Large intestine (tissue), 3 donors: ENCODE measurements around the gene AP3S2. TPM values are rescaled to one million over a fixed set of nuclear protein-coding genes. Genes with fewer than 3 reads are reported as not detected.

Experiments used
- DNase-seq, 2 donors: peaks; one replicate each; pipeline versions ENCODE4 v3.0.0 to v3.0.0-alpha.2; 2013
- H3K27ac ChIP-seq: one replicate; pipeline ENCODE4 v1.5.1; 2013; ENCODE audit warnings: low read length
- H3K27me3 ChIP-seq: 2 replicates; pipeline ENCODE4 v1.6.1; 2013; ENCODE audit warnings: low read length; ENCODE audit not compliant: control insufficient read depth, insufficient read depth
- H3K36me3 ChIP-seq: 2 replicates; pipeline ENCODE4 v1.6.1; 2013; ENCODE audit warnings: low read length; ENCODE audit not compliant: control insufficient read depth, insufficient read depth
- H3K4me1 ChIP-seq: one replicate; pipeline ENCODE4 v1.6.1; 2013; ENCODE audit warnings: low read length; ENCODE audit not compliant: control insufficient read depth, insufficient read depth
- H3K4me3 ChIP-seq: one replicate; pipeline ENCODE4 v1.5.1; 2013; ENCODE audit warnings: low read length
- H3K9me3 ChIP-seq: one replicate; pipeline ENCODE4 v1.6.1; 2013; ENCODE audit warnings: mild to moderate bottlenecking, low read depth, low read length, moderate library complexity; ENCODE audit not compliant: control insufficient read depth
- WGBS: methylation state at CpG from one replicate; pipeline ENCODE4 v1.1.5; 2013; ENCODE audit warnings: low lambda C conversion rate; ENCODE audit not compliant: insufficient coverage; 5-methylcytosine and 5-hydroxymethylcytosine counted together
- polyA plus RNA-seq: library from polyadenylated mRNA; unstranded; fragments of 120-200 nt; gene quantifications from one replicate; pipeline ENCODE4 v1.2.1, GENCODE V29; 2013

The AP3S2 gene
- polyA plus RNA-seq, 1 donor: 26.1 TPM

DNA sequence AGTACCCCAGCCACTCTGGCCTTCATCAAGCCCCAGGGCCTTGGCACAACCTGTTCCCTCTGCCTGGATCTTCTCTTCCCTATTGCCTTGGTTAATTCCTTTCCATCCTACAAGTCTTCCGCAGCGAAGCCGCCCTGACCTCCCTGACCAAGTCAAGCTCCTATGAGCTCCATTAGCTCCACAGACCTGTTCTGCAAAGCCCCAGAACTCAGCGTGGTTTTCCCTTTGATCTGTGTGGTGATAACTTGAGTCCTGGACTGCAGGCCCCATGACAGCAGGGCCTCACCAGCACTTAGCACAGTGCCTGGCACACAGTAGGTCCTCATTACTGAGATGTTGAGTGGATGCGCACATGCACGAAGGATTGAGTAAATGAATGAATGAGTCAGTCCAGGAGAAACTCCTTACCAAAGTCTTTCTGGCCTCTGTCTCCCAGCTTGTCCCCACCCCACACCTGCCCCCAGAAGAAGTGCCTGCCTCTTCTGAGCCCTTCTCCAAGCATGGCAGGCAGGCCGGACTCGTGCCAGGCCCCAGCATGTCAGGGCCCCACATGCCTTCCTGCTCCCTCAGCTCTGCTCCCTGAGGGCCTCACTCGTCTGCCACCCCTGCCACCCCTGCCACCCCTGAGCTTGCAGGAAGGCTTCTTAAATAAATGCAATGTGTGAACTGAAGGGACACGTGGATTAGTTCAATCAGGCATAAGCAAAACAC is 85.5 kb downstream of the AP3S2 start:
- WGBS: 100% methylated on average over 2 of the region's 10 CpGs
- peaks cover 24% of the 10 kb centered on the region for H3K36me3 ChIP-seq
- H3K4me1 ChIP-seq: peaks cover 52% of the 10 kb centered on the region
- H3K4me3 ChIP-seq: no peak overlapping the region
- no peaks in the 10 kb centered on the region for H3K27me3 ChIP-seq
- DNase-seq: no peak
- no peak overlapping the region for H3K27ac ChIP-seq
- no peaks in the 10 kb centered on the region for H3K9me3 ChIP-seq

DNA sequence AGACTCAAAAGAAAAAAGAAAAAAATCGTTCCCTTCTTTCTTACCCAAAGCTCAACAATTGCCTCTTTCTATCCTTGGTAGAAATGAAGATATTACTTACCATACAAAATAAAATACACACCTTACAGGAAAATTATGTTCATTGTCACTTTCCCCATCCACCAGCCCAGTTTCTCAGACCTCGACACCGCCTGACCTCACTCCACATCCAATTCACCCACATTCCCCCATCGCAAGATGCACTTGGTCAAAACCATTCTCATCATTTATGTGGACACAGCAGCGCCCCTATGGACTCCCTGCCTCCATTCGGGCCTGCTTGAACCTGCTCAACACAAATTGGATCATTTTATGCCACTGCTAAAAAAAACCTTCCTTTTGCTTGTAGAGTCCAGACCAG is 86.1 kb downstream of the AP3S2 start:
- H3K4me3 ChIP-seq: no peak overlapping the region
- H3K27ac ChIP-seq: peak overlapping the region; percentile 93
- H3K4me1 ChIP-seq: peaks cover 52% of the 10 kb centered on the region
- no peak for DNase-seq
- H3K9me3 ChIP-seq: no peaks in the 10 kb centered on the region
- peaks cover 30% of the 10 kb centered on the region for H3K36me3 ChIP-seq
- no peaks in the 10 kb centered on the region for H3K27me3 ChIP-seq
- no CpG with 5 or more reads among the region's 6 CpGs for WGBS

DNA sequence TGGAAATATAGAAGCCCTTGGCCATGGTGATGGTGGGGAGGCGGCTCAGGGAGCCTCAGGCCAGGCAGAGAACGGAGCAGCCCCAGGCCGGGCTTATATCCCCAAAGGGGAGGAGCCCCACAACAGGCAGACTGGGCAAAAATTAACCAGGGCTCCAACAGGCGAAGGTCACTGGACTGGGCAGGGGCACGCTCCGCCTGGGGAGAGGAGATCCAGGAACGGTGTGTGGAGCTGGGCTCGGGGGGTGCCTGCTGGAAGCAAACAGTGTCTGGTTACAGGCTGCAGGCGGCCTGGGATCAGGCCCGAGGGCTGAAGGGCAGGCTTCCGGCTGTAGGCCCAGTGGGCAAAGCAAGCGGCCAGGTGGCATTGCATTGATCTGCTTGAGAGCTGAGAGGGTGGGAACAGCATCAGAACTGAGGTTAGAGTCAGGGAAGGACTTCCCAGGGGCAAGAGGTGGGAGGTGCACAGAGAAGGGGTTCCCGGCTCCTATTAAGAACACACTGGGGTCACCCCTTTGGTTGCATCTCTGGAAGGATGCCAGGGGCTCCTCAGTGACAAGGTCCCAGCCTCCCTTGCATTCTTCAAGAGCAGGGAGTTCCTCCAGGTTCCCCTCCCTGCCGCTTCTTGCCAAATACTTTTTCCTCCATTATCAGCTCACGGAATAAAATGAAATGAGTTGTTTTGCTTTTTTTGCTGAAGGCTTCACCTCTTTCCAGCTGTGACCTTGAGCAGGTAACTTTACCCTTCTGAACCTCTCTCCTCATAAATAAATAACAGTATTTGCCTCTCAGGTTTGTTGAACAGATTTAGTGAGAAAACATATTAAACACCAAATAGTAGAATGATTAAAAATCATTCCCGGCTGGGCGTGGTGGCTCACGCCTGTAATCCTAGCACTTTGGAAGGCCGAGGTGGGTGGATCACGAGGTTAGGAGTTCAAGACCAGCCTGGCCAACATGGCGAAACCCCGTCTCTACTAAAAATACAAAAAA is 86.9 kb downstream of the AP3S2 start:
- no peaks in the 10 kb centered on the region for H3K9me3 ChIP-seq
- H3K4me1 ChIP-seq: peaks cover 52% of the 10 kb centered on the region
- WGBS: 60% methylated on average over 1 of the region's 22 CpGs
- DNase-seq: peak; percentile 81 to 93
- H3K27ac ChIP-seq: peak overlapping the region; percentile 93
- peaks cover 38% of the 10 kb centered on the region for H3K36me3 ChIP-seq
- no peaks in the 10 kb centered on the region for H3K27me3 ChIP-seq
- H3K4me3 ChIP-seq: peak overlapping the region; percentile 94

DNA sequence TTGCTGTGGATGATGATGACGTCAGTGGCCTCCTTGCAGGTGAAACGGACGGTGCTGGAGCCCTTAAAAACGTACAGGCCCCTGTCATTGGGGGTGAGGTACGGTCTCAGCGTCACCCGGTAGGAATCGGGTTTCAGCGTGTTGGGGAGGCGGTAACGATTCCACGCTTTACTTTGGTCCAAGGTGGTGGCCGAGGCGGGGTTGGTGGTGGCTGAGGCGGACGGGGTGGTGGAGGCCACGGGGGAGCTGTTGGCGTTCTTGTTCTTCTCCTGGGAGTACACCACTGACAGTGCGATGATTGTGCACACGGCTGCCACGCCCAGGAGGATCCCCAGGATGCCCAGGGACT is 87.6 kb downstream of the AP3S2 start:
- DNase-seq: no peak
- Histone ChIP-seq H3K4me1 (peaks cover 56% of the 10 kb centered on the region), H3K27me3 (no peaks in the 10 kb centered on the region), H3K9me3 (no peaks in the 10 kb centered on the region), H3K36me3 (peaks cover 45% of the 10 kb centered on the region), H3K4me3 (peak overlapping the region; percentile 94), H3K27ac (peak overlapping the region; percentile 93)
- no CpG with 5 or more reads among the region's 21 CpGs for WGBS

DNA sequence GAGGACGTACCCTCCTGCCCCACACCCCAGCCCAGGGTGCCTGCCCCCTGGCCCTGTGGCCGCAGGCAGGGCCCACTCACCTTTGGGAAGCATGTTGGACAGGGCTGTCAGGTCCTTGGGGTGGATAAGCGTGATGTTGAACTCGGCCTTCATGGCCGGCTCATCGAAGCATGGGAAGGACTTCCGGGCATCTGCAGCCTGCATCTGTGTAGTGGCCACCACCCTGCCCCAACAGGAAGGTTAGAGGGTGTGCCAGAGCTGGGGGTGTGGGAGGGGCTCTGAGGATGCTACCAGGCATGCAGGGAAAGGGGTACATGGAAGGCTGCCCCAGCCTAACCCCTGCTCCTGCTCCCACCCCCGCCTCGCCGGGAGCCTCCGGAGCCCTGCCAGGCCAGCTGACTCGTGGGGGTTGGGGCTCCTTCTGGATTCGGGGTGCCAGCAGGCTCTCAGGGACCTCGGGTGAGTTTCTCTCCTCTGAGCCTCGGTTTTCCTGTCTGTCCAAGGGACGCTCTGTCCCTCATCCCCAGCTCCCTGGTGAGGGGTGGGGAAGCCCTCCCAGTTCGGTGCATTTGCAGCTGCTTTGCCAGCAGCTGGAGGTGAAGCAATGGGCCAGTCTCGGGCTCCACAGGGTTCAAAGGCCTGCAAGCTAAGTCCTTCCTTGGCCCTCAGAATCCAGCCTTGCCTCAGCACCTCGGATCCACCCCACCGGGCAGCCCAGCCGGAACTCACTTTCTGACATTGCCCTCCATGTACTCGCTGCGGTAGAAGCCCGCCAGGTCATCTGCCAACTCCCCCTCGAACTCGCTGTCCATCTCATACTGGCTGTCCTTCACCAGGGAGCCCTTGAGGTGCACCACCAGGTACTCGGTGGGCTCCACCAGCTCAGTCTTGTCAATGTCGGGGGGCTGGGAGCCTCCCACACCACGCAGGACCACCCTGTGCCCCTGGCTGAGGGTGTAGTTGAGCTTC is 88.3 kb downstream of the AP3S2 start:
- WGBS: no CpG with 5 or more reads among the region's 29 CpGs
- H3K27ac ChIP-seq: peak overlapping the region; percentile 93
- peaks cover 61% of the 10 kb centered on the region for H3K4me1 ChIP-seq
- H3K27me3 ChIP-seq: no peaks in the 10 kb centered on the region
- H3K4me3 ChIP-seq: peak overlapping the region; percentile 94
- peaks cover 51% of the 10 kb centered on the region for H3K36me3 ChIP-seq
- H3K9me3 ChIP-seq: no peaks in the 10 kb centered on the region
- DNase-seq: no peak

DNA sequence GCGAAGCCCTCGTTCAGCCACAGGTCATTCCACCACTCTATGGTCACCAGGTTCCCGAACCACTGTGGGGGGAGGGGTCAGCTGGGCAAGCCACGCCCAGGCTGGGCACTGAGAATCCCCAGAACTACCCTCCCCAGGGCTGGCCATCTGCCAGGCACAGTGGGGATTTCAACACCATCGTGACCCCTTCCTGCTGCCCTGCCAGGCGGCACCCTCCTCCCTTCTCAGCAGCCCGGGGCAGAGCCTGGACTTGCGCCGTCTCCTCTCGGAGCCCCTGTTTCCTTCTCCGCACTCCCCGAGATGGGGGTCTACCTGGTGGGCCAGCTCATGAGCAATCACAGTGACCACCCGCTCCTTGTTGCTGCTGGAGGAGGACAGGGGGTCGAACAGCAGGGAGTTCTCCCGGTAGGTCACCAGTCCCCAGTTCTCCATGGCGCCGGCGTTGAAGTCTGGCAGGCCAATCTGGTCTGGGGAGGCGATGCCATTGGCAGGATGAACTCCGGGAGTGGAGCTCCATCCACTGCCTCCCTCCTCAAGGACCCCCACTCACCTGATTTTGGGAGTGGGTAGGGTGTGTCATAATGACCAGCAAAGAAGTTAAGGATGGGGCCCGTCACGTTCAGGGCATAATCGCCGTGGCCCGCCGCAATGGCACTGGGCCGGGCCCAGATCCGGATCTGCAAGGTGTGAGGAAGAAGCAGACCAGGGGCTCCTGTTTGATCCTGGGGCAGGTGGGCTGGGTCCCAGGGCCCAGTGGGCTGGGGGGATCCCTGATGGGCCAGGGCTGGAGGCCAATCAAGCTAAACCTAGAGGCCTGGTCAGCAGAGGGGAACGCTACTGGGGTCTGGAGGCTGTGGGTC is 89.6 kb downstream of the AP3S2 start:
- no peaks in the 10 kb centered on the region for H3K27me3 ChIP-seq
- peak overlapping the region; percentile 94 for H3K4me3 ChIP-seq
- WGBS: no CpG with 5 or more reads among the region's 29 CpGs
- H3K27ac ChIP-seq: peak overlapping the region; percentile 93
- peaks cover 61% of the 10 kb centered on the region for H3K4me1 ChIP-seq
- H3K9me3 ChIP-seq: no peaks in the 10 kb centered on the region
- DNase-seq: no peak
- peaks cover 63% of the 10 kb centered on the region for H3K36me3 ChIP-seq

DNA sequence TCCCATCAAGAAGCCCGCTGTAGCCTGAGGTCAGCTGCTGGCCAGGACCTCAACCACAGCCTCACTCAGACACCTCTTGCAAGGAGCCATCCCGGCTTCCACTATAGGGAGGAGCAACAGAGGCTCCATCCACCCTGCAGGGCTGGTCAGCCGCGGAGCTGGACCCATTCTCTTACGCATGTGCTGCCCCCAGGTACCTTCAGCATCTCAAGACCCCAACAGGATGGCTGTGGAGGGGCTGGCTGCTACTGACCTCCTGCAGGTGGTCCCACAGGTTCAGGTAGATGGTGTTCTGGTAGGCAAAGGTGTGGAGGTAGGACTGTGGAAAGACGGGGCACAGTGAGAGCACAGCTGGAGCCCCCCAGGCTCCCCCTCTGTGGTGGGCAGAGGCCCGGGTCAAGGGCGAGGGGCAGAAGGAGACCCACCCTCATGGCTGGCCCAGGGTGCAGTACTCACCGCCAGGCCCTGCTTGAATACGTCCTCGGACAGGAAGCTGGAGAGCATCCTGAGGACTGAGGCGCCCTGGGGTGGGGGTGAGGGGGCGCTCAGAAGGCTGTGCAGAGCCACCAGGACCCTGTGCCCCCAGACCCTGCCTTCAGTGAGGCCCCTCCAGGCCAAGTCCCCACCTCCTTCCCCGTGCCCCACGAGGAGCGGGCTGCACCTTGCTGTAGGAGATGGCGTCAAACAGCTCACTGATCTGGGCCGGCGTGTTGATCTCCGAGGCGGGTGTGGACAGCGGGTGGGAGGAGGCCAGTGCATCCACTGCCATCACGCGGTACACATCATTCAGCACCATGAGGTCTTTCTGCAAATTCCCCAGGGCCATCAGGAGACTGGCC is 90.6 kb downstream of the AP3S2 start:
- peaks cover 71% of the 10 kb centered on the region for H3K36me3 ChIP-seq
- peak overlapping the region; percentile 93 for H3K27ac ChIP-seq
- H3K4me3 ChIP-seq: peak overlapping the region; percentile 94
- no peaks in the 10 kb centered on the region for H3K27me3 ChIP-seq
- DNase-seq: no peak
- WGBS: no CpG with 5 or more reads among the region's 24 CpGs
- H3K9me3 ChIP-seq: no peaks in the 10 kb centered on the region
- H3K4me1 ChIP-seq: peaks cover 53% of the 10 kb centered on the region

DNA sequence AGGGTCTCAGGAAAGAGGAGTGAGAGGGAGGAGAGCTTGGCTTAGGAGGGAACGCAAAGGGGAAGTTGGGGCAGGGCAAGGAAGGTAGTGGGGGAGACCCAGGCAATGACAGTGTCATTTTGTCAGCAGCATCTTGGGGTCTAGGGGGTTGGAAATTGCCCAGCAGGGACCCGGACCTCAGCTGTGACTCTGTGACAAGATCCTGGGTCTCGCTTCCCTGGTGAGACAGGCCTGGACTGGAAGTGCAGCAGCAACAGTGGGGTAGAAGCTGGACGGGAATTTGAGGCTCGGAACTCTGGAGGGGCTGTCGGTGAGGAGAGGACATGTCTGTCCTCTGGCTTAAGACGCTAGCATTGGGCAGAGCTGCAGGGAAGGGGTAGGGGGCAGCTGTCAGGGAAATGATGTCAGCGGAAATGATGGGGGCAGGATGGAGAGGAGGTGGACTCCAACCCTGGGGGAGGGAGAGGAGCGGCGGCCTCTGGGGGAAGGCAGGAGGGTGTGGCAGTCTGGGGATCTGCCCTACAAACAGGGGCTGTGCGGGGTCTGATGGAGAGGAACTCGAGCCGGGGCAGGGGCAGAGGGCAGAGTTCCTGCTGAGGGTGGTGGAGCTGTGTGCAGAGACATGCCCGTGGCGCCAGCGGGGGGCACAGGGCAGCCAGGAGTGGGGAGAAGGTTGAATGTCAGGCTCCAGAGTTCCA is 91.4 kb downstream of the AP3S2 start:
- Histone ChIP-seq H3K27ac (peak overlapping the region; percentile 93), H3K4me1 (peaks cover 45% of the 10 kb centered on the region), H3K36me3 (peaks cover 79% of the 10 kb centered on the region), H3K27me3 (no peaks in the 10 kb centered on the region), H3K4me3 (peak overlapping the region; percentile 94), H3K9me3 (no peaks in the 10 kb centered on the region)
- peak; percentile 88 to 95 for DNase-seq
- no CpG with 5 or more reads among the region's 16 CpGs for WGBS
